H7 (cell line): ENCODE measurements around the gene TM4SF4. TPM values are rescaled to one million over a fixed set of nuclear protein-coding genes. Genes with fewer than 3 reads are reported as not detected.
A peak's percentile ranks its signal among the peaks of the same experiment; 100 is the strongest.

Experiments used
- DNase-seq: peaks from one replicate; pipeline ENCODE4 v3.0.0; 2012
- H3K27me3 ChIP-seq: 2 replicates; pipeline ENCODE4 v1.6.0; 2011; ENCODE audit warnings: mild to moderate bottlenecking, low read length; ENCODE audit not compliant: control insufficient read depth, insufficient read depth
- H3K36me3 ChIP-seq: replicated peaks from 2 replicates; pipeline ENCODE4 v1.5.1; 2011; ENCODE audit warnings: low read length; ENCODE audit not compliant: control insufficient read depth, insufficient read depth
- H3K4me3 ChIP-seq: 2 replicates; pipeline ENCODE4 v1.5.1; 2011; ENCODE audit warnings: low read depth, mild to moderate bottlenecking, control low read depth, low read length, moderate library complexity; ENCODE audit not compliant: insufficient read depth
- total RNA-seq: library from RNA; depleted of rRNA; stranded (reverse); fragments of >200 nt; shearing (Covaris generic); gene quantifications from 2 replicates; pipeline ENCODE4 v1.2.3, GENCODE V29; 2014; rRNA removed

Gene TM4SF4, protein sequence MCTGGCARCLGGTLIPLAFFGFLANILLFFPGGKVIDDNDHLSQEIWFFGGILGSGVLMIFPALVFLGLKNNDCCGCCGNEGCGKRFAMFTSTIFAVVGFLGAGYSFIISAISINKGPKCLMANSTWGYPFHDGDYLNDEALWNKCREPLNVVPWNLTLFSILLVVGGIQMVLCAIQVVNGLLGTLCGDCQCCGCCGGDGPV
- total RNA-seq, result not detected in 2 replicates

- H3K27me3 ChIP-seq, result no peaks in the 10 kb centered on the region; the same call in 1 of the 2 replicates
- no peak for DNase-seq
- H3K36me3 ChIP-seq, result no peaks in the 10 kb centered on the region
- no peak within 1 kb of the TSS for H3K4me3 ChIP-seq
Measured at GRCh38 chr3:149474250-149474817, at the start of gene TM4SF4. TSS of gene TM4SF4 (plus strand) at chr3:149474697. CDS start at chr3:149474878, 181 bp downstream.

GRCh38 chr3:149424918-149425317 is 49.6 kb upstream of the TM4SF4 start:
- no peak for DNase-seq
- Histone ChIP-seq H3K27me3 (no peaks in the 10 kb centered on the region), H3K36me3 (no peaks in the 10 kb centered on the region), H3K4me3 (no peak overlapping the region)

DNA sequence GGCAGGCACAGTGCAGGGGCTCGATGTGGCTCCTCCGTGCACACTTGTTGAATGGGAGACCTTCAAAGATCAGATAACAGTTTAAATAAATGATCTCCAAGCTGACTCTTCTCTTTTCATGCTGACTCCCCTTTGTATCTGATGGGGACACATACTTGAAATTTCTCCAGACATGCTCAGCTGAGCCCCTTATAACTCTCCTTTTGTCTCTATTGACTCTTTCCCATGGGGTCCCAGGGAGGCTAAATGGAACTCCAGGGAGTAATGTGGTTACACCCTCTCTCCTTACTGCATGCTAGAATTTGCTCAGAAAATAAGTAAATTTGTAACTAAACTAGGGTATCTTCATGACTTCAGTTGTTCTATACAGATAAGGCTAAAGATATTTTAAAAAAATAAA is 48.2 kb upstream of the TM4SF4 start:
- H3K4me3 ChIP-seq, result no peak overlapping the region
- H3K36me3 ChIP-seq, result no peaks in the 10 kb centered on the region
- DNase-seq, result peak; percentile 12
- H3K27me3 ChIP-seq, result no peaks in the 10 kb centered on the region

- Histone ChIP-seq H3K4me3 (no peak overlapping the region), H3K36me3 (no peaks in the 10 kb centered on the region), H3K27me3 (no peaks in the 10 kb centered on the region)
- no peak for DNase-seq
Measured at GRCh38 chr3:149428087-149428486, 46.4 kb upstream of the TM4SF4 start.

GRCh38 chr3:149430216-149430615 is 44.3 kb upstream of the TM4SF4 start:
- no peaks in the 10 kb centered on the region for H3K36me3 ChIP-seq

GRCh38 chr3:149432149-149432548 is 42.3 kb upstream of the TM4SF4 start:
- no peaks in the 10 kb centered on the region for H3K36me3 ChIP-seq
- no peak for DNase-seq
- no peak overlapping the region for H3K4me3 ChIP-seq
- no peaks in the 10 kb centered on the region for H3K27me3 ChIP-seq

More at GRCh38 chr3:149430216-149430615, 44.3 kb upstream of the TM4SF4 start:
- DNase-seq, result no peak
- Histone ChIP-seq H3K4me3 (no peak overlapping the region), H3K27me3 (no peaks in the 10 kb centered on the region)

DNA sequence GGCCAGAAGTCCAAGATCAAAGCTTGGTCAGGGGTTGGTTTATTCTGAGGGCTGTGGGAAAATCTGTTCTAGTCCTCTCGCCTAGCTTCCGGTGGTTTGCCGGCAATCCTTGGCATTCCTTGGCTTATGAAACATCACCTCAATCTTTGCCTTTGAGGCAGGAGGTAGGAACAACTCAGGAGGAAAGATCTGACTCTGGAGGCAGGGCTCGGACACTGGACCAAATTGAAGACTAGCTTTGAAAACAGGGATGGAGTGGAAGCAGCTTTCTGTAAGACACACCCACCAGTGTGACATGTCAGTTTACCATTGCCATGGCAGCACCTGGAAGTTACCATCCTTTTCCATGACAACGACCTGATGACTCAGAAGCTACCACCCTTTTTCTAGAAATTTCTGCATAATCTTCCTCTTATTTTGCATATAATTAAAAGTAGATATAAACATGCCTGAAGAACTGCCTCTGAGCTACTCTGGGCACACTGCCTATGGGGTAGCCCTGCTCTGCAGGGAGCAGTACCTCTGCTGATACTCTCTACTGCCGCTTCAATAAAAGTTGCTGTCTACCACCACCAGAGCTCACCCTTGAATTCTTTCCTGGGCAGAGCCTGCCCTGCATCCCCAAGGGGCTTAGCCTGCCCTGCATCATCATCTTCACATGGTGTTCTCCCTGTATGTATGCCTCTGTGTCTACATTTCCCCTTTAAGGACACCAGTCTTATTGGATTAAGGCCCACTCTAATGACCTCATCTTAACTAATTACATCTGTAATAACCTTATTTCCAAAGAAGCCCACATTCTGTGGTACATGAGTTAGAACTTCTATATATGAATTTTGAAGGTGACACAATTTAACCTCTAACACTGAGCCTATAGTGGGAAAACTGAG is 38.3 kb upstream of the TM4SF4 start:
- no peaks in the 10 kb centered on the region for H3K36me3 ChIP-seq
- no peak for DNase-seq
- H3K4me3 ChIP-seq, result no peak overlapping the region
- H3K27me3 ChIP-seq, result no peaks in the 10 kb centered on the region

GRCh38 chr3:149437286-149437685 is 37.2 kb upstream of the TM4SF4 start:
- Histone ChIP-seq H3K27me3 (no peaks in the 10 kb centered on the region), H3K36me3 (no peaks in the 10 kb centered on the region), H3K4me3 (no peak overlapping the region)
- DNase-seq, result no peak

- H3K27me3 ChIP-seq, result no peaks in the 10 kb centered on the region
- no peak for DNase-seq
- no peaks in the 10 kb centered on the region for H3K36me3 ChIP-seq
- H3K4me3 ChIP-seq, result no peak overlapping the region
Measured at GRCh38 chr3:149437710-149438109, 36.8 kb upstream of the TM4SF4 start.

- Histone ChIP-seq H3K36me3 (no peaks in the 10 kb centered on the region), H3K4me3 (no peak overlapping the region), H3K27me3 (no peaks in the 10 kb centered on the region)
- DNase-seq, result no peak
Measured at GRCh38 chr3:149438981-149439380, 35.5 kb upstream of the TM4SF4 start.

DNA sequence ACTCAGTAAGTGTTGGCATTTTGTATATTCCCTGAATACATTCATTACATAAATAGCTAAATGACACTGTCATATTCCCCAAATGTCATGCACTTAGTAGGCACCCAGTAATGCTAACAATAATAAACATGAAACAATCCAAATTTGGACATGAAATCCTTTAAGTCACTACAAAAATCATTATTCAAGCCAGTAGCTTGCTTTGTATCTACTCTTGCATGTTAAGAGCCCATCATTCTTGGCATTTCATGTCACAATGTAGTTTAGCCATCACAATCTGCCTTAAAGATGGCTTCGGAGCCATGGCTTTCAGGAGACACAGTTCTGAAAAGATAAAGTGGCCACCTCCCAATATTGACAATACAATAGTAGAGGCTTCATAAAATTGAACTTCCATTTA is 32.9 kb upstream of the TM4SF4 start:
- Histone ChIP-seq H3K4me3 (no peak overlapping the region), H3K36me3 (no peaks in the 10 kb centered on the region), H3K27me3 (no peaks in the 10 kb centered on the region)
- no peak for DNase-seq

- no peak for DNase-seq
- no peaks in the 10 kb centered on the region for H3K36me3 ChIP-seq
- no peak overlapping the region for H3K4me3 ChIP-seq
- no peaks in the 10 kb centered on the region for H3K27me3 ChIP-seq
Measured at GRCh38 chr3:149442043-149442442, 32.5 kb upstream of the TM4SF4 start.

DNA sequence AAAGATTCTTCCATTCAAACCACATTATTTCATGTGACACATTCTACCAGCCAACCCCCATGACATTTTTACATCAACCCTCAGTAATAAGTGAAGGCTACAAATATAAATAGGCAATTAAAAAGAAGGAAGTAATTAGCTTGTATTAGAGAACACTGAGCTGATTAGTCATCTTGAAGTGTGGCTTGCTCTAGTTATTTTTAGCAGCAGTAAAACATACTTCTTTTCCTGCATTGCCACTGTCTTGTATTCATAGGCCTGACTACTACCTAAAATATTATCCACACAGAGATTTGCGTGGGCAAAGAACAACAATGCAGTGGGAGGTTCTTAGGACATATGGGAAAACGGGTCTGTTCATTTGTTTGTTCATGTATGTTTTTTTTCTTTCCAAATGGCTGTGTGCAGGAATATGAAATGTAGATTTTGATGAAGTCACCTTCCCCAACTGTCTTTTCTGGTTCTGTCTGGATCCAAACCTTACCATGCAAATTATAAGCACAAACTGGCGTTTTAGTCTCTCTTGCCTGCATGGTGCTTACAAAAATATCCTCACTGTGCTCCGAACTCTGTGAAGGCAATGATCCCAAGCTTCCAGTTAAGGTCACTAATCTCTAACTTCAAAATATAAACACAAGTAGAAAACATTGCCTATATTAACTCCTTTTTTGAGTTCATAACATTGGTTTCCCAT is 31.5 kb upstream of the TM4SF4 start:
- Histone ChIP-seq H3K27me3 (no peaks in the 10 kb centered on the region), H3K36me3 (no peaks in the 10 kb centered on the region), H3K4me3 (no peak overlapping the region)
- no peak for DNase-seq

DNA sequence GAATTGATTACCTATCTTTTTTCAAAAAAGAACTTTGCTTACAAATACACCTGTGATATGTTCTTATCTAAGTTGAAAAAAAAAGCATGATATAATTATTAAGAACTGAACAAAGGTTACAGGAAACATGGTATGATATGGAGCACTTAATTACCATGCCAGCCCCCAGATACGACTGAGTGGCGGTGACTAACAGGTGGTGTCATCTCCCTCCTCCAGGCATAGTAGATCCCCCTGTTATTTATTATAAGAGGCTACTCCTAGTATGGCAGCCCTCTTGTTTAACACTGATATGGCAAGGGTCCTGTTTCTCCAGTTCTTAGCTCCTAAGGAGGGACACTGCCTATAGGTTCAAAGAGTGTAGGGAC is 31.0 kb upstream of the TM4SF4 start:
- no peaks in the 10 kb centered on the region for H3K27me3 ChIP-seq
- H3K36me3 ChIP-seq, result no peaks in the 10 kb centered on the region
- DNase-seq, result no peak
- no peak overlapping the region for H3K4me3 ChIP-seq
